Measurements from ENCODE around the gene TMPRSS11E. TPM values are rescaled to one million over a fixed set of nuclear protein-coding genes. Genes with fewer than 3 reads are reported as not detected.

TMPRSS11E gene
- total RNA-seq, 2 donors from 2014 or later, result not detected

DNA sequence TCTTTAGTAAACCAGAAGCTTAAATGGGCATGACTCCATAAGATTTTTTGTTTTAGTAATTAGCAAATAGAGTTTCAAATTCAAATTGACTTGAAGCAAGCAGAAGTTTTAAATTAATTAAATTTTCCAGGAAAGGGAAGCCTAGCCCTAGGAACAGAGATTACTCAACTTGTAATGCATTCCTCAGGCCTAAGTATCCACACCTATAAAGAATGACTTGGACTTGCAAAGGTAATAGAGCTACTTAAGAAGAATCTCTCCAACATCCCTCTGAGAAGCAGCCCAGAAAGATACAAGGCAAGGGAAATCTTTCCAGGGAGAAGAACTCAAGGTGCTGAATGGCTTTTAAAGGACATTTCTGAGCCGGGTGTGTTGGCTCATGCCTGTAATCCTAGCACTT lies 16.9 kb upstream of the TMPRSS11E start:
- Histone ChIP-seq H3K36me3 (no peaks in the 10 kb centered on the region), H3K4me3 (no peak overlapping the region), H3K4me1 (no peaks in the 10 kb centered on the region), H3K27me3 (no peaks in the 10 kb centered on the region), H3K27ac (no peak overlapping the region), H3K9me3 (no peaks in the 10 kb centered on the region)
- TF ChIP-seq CTCF (IDR thresholded peaks at IDR 0.05), result no peak
- no peak for DNase-seq (ENCODE audit: low spot score)

- no peaks in the 10 kb centered on the region for H3K9me3 ChIP-seq
- TF ChIP-seq CTCF (IDR thresholded peaks at IDR 0.05), result no peak
- H3K36me3 ChIP-seq, result no peaks in the 10 kb centered on the region
- DNase-seq (ENCODE audit: low spot score), result no peak
- H3K4me3 ChIP-seq, result no peak overlapping the region
- no peaks in the 10 kb centered on the region for H3K27me3 ChIP-seq
- H3K4me1 ChIP-seq, result no peaks in the 10 kb centered on the region
- H3K27ac ChIP-seq, result no peak overlapping the region
Measured at GRCh38 chr4:68432320-68432719, 14.9 kb upstream of the TMPRSS11E start.

- no peak for DNase-seq (ENCODE audit: low spot score)
- no peaks in the 10 kb centered on the region for H3K4me1 ChIP-seq
- no peaks in the 10 kb centered on the region for H3K9me3 ChIP-seq
- no peak overlapping the region for H3K27ac ChIP-seq
- H3K36me3 ChIP-seq, result no peaks in the 10 kb centered on the region
- no peak overlapping the region for H3K4me3 ChIP-seq
- TF ChIP-seq CTCF (IDR thresholded peaks at IDR 0.05), result no peak
- H3K27me3 ChIP-seq, result no peaks in the 10 kb centered on the region
Measured at GRCh38 chr4:68433582-68433981, 13.7 kb upstream of the TMPRSS11E start.

- no peaks in the 10 kb centered on the region for H3K4me1 ChIP-seq
- H3K27me3 ChIP-seq, result no peaks in the 10 kb centered on the region
- DNase-seq (ENCODE audit: low spot score), result no peak
- no peaks in the 10 kb centered on the region for H3K36me3 ChIP-seq
- H3K9me3 ChIP-seq, result no peaks in the 10 kb centered on the region
- H3K27ac ChIP-seq, result no peak overlapping the region
- TF ChIP-seq CTCF (IDR thresholded peaks at IDR 0.05), result no peak
- no peak overlapping the region for H3K4me3 ChIP-seq
Measured at GRCh38 chr4:68434277-68434676, 13.0 kb upstream of the TMPRSS11E start.

- no peaks in the 10 kb centered on the region for H3K27me3 ChIP-seq
- no peak overlapping the region for H3K27ac ChIP-seq
- H3K4me3 ChIP-seq, result no peak overlapping the region
- no peaks in the 10 kb centered on the region for H3K4me1 ChIP-seq
- no peak for TF ChIP-seq CTCF (IDR thresholded peaks at IDR 0.05)
- no peaks in the 10 kb centered on the region for H3K36me3 ChIP-seq
- H3K9me3 ChIP-seq, result no peaks in the 10 kb centered on the region
- no peak for DNase-seq (ENCODE audit: low spot score)
Measured at GRCh38 chr4:68434836-68435235, 12.4 kb upstream of the TMPRSS11E start.

DNA sequence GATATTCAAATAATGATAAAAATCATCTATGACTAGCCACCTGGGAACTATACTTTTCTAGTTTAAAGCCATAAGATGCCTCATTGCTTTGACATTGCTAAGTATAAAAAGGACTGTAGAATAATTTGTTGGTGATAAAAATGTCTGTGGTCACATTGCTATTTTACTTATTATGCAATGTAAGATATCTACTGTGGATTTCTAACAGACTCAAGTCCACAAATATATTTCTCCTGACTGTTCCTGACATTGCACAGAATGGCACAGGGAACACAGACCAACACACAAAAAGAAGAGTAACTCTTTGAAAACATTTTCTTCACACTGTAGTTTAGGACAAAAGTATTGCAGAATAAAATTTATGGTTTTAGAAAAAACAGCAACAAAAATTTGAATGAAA lies 2.2 kb upstream of the TMPRSS11E start:
- no peaks in the 10 kb centered on the region for H3K4me1 ChIP-seq
- H3K36me3 ChIP-seq, result no peaks in the 10 kb centered on the region
- no peak overlapping the region for H3K4me3 ChIP-seq
- no peaks in the 10 kb centered on the region for H3K27me3 ChIP-seq
- no peak overlapping the region for H3K27ac ChIP-seq
- H3K9me3 ChIP-seq, result no peaks in the 10 kb centered on the region
- no peak for TF ChIP-seq CTCF (IDR thresholded peaks at IDR 0.05)
- no peak for DNase-seq (ENCODE audit: low spot score)
